Natural killer cell (primary cell): ENCODE results near the gene ZDHHC14. TPM values are rescaled to one million over a fixed set of nuclear protein-coding genes. Genes with fewer than 3 reads are reported as not detected.

Experiments used
- ATAC-seq, 3 donors: fragments of 150-1000 bp in 2 of 3; fragments of 200-7000 bp in 1 of 3; cut with Tn5 transposase; 1 replicate in 1 of 3; 2 replicates in 2 of 3; pipeline ENCODE4 v1.10.0; 2021; ENCODE audit warnings: mild to moderate bottlenecking in 2 of 3, moderate library complexity in 2 of 3
- DNase-seq, 2 donors: peaks; one replicate each; pipeline versions ENCODE4 v3.0.0 to v3.0.0-alpha.2; 2013 to 2021; ENCODE audit warnings: mixed read lengths in 1 of 2
- H3K27ac ChIP-seq: one replicate; pipeline ENCODE4 v1.5.1; 2013; ENCODE audit warnings: mild to moderate bottlenecking, low read length
- H3K27me3 ChIP-seq: one replicate; pipeline ENCODE4 v1.6.1; 2013; ENCODE audit warnings: low read length; ENCODE audit not compliant: control insufficient read depth, insufficient read depth
- H3K36me3 ChIP-seq: one replicate; pipeline ENCODE4 v1.6.1; 2013; ENCODE audit warnings: low read length; ENCODE audit not compliant: control insufficient read depth, insufficient read depth
- H3K4me1 ChIP-seq: one replicate; pipeline ENCODE4 v1.6.1; 2013; ENCODE audit warnings: low read length; ENCODE audit not compliant: control insufficient read depth, insufficient read depth
- H3K4me3 ChIP-seq: one replicate; pipeline ENCODE4 v1.5.1; 2013; ENCODE audit warnings: low read length
- H3K9me3 ChIP-seq: one replicate; pipeline ENCODE4 v1.6.1; 2013; ENCODE audit warnings: low read length; ENCODE audit not compliant: control insufficient read depth, insufficient read depth
- H3K27ac Mint-ChIP-seq, 2 donors: one replicate each; pipeline ENCODE4 v1.8.0; 2022; ENCODE audit warnings: mild to moderate bottlenecking in 2 of 2, mixed read lengths in 2 of 2, moderate library complexity in 1 of 2
- H3K27me3 Mint-ChIP-seq, 2 donors: one replicate each; pipeline ENCODE4 v1.8.0; 2022; ENCODE audit warnings: low read depth in 2 of 2, mixed read lengths in 2 of 2
- H3K36me3 Mint-ChIP-seq: one replicate; pipeline ENCODE4 v1.8.0; 2022; ENCODE audit warnings: mixed read lengths
- H3K4me1 Mint-ChIP-seq, 2 donors: one replicate each; pipeline ENCODE4 v1.8.0; 2022; ENCODE audit warnings: mixed read lengths in 2 of 2
- H3K4me3 Mint-ChIP-seq: one replicate; pipeline ENCODE4 v1.8.0; 2022; ENCODE audit warnings: mild to moderate bottlenecking, moderate library complexity, mixed read lengths
- H3K9me3 Mint-ChIP-seq, 2 donors: one replicate each; pipeline ENCODE4 v1.8.0; 2022; ENCODE audit warnings: mixed read lengths in 2 of 2
- CTCF ChIP-seq: fragments of 200-600 bp; IDR thresholded peaks from one replicate; pipeline ENCODE4 v1.8.0; 2022; ENCODE audit warnings: antibody characterized with exemption
- WGBS: methylation state at CpG from one replicate; pipeline ENCODE4 v1.1.7; 2013; ENCODE audit warnings: missing lambda C conversion rate; ENCODE audit not compliant: insufficient coverage; 5-methylcytosine and 5-hydroxymethylcytosine counted together
- intact Hi-C: fragments of 100-400 bp; cut with micrococcal nuclease; formaldehyde crosslinking; loops from one replicate; pipeline ENCODE4 v1.14.2; 2022
- total RNA-seq, 4 donors: library from RNA; stranded (reverse); fragments of 120-200 nt in 1 of 4; gene quantifications; one replicate each; pipeline versions ENCODE4 v1.2.3 to v1.2.4, GENCODE V29; 2013 to 2022

Gene ZDHHC14
- total RNA-seq, 3 donors from 2014 or later (not counting 1 experiment from before 2014, with no cell fraction given), result 6.7 to 11.3 (median 10.6) TPM

- H3K9me3 ChIP-seq, result no peaks in the 10 kb centered on the region
- Mint-ChIP-seq H3K36me3 (no peaks in the 10 kb centered on the region), H3K4me1 (peaks cover 52 to 55% of the 10 kb centered on the region in 2 donors), H3K27ac (peak overlapping the region; percentile 80 to 81), H3K4me3 (peak overlapping the region; percentile 89), H3K27me3 (peaks cover 0 to 2% of the 10 kb centered on the region in 2 donors), H3K9me3 (no peaks in the 10 kb centered on the region)
- H3K36me3 ChIP-seq, result no peaks in the 10 kb centered on the region
- peak in 2 of 3 donors; percentile 27 to 34 for ATAC-seq
- intact Hi-C loops, result no loop called here
- no peak for TF ChIP-seq CTCF
- H3K4me1 ChIP-seq, result peaks cover 56% of the 10 kb centered on the region
- 69% methylated on average over 7 of the region's 8 CpGs for WGBS
- no peak for DNase-seq
- H3K4me3 ChIP-seq, result no peak overlapping the region
- H3K27me3 ChIP-seq, result no peaks in the 10 kb centered on the region
- H3K27ac ChIP-seq, result peak overlapping the region; percentile 58
Measured at GRCh38 chr6:157561414-157561790, 180.4 kb downstream of the ZDHHC14 start.

DNA sequence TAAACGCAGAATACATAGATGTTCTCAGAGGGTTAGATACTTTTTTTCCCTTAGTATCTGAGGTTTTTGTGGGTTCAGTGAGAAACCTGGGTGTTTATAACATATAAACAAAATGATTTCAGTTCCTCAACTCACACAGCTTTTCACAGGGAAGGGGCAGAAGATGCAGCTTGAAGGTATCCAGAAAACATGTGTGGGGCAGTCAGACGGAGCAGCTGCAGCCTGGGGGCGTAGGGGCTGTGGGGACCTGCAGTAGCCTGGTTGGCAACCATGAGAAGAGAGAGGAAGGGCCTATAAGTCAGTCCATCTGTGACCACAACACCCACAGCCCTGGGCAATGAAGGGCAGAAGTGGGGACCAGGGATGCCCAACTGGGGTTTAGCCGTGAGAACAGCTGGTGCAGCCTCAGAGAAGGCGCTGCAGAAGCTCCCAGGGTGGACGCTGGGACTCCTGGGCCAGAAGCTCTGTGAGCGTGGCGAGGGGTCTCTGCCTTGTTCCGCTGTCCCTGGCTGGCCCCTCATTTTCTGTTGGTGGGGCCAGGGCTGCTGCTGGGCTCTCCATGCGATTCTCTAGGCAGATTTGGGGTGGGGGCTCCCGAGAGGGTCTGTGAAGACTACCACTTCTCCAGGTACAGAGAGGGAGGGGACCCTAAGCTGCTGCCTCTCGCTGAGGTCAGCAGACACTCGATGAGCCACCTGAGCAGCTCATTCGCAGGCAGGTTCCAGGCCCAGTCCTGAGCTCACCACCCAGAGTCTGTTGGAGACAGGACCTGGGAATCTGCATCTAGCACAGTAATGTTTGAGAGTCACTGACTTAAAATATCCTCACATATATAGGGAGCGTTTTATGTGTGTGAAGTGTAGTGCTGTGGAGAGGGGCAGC lies 181.2 kb downstream of the ZDHHC14 start:
- Mint-ChIP-seq H3K9me3 (no peaks in the 10 kb centered on the region), H3K36me3 (no peaks in the 10 kb centered on the region), H3K4me3 (peak overlapping the region; percentile 89), H3K27ac (peak overlapping the region; percentile 80 to 81), H3K27me3 (no peaks in the 10 kb centered on the region), H3K4me1 (peaks cover 45 to 48% of the 10 kb centered on the region in 2 donors)
- H3K27ac ChIP-seq, result peak overlapping the region; percentile 58
- H3K27me3 ChIP-seq, result no peaks in the 10 kb centered on the region
- no peak for TF ChIP-seq CTCF
- intact Hi-C loops, result no loop called here
- H3K4me1 ChIP-seq, result peaks cover 48% of the 10 kb centered on the region
- peak; percentile 33 to 74 (median 56) for ATAC-seq
- peak in 1 of 2 donors; percentile 35 for DNase-seq
- no peak overlapping the region for H3K4me3 ChIP-seq
- 47% methylated on average over 13 of the region's 15 CpGs for WGBS
- no peaks in the 10 kb centered on the region for H3K9me3 ChIP-seq
- H3K36me3 ChIP-seq, result no peaks in the 10 kb centered on the region

GRCh38 chr6:157562997-157563396 lies 182.0 kb downstream of the ZDHHC14 start:
- no peaks in the 10 kb centered on the region for H3K36me3 Mint-ChIP-seq
- no peak overlapping the region for H3K4me3 ChIP-seq
- H3K9me3 ChIP-seq, result no peaks in the 10 kb centered on the region
- H3K27ac Mint-ChIP-seq, result no peak overlapping the region
- H3K9me3 Mint-ChIP-seq, result no peaks in the 10 kb centered on the region
- H3K4me3 Mint-ChIP-seq, result no peak overlapping the region
- intact Hi-C loops, result no loop called here
- H3K4me1 Mint-ChIP-seq, result peaks cover 37 to 39% of the 10 kb centered on the region in 2 donors
- no peaks in the 10 kb centered on the region for H3K27me3 Mint-ChIP-seq
- no peak for ATAC-seq
- peaks cover 40% of the 10 kb centered on the region for H3K4me1 ChIP-seq
- no peaks in the 10 kb centered on the region for H3K36me3 ChIP-seq
- TF ChIP-seq CTCF, result no peak
- no peaks in the 10 kb centered on the region for H3K27me3 ChIP-seq
- 90% methylated on average over 11 of the region's 11 CpGs for WGBS
- H3K27ac ChIP-seq, result no peak overlapping the region
- no peak for DNase-seq
